ENCODE results near the gene ZMYND15.

DNA sequence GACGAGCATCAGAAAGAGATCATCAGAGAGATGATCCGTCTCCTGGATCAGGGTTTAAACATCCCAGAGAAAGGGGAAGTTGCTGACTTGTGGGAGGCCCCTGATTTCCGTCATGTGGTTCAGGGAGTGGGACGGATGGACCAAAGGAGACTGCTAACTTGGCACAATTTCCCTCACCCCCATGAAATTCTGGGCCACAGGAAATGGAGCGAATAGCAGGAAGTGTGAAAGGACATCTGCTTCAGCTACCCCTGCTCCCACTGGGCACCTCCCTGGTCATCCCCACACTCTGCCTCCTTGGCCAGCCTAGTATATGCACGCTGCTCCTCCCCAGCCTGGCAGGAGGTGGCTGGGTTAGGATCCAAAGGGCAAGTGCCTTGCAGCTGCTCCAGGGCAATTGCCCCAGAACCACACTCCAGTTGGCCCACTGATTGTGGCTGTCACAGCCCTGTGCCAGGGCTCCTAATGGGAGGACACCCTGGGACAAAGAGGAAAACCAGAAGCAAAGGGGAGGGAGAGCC lies 27.9 kb upstream of the ZMYND15 start:
- TF ChIP-seq, protein P1, sequence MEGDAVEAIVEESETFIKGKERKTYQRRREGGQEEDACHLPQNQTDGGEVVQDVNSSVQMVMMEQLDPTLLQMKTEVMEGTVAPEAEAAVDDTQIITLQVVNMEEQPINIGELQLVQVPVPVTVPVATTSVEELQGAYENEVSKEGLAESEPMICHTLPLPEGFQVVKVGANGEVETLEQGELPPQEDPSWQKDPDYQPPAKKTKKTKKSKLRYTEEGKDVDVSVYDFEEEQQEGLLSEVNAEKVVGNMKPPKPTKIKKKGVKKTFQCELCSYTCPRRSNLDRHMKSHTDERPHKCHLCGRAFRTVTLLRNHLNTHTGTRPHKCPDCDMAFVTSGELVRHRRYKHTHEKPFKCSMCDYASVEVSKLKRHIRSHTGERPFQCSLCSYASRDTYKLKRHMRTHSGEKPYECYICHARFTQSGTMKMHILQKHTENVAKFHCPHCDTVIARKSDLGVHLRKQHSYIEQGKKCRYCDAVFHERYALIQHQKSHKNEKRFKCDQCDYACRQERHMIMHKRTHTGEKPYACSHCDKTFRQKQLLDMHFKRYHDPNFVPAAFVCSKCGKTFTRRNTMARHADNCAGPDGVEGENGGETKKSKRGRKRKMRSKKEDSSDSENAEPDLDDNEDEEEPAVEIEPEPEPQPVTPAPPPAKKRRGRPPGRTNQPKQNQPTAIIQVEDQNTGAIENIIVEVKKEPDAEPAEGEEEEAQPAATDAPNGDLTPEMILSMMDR (IDR thresholded peaks at IDR 0.05), result no peak
- peak; percentile 17 for TF ChIP-seq POLR2A (IDR thresholded peaks at IDR 0.05)
